Activated T-cell treated with anti-CD3 and anti-CD28 coated beads, Interleukin-2, amount 50 U/mL, for 72 hours (primary cell): ENCODE measurements around the gene ANKRD9. TPM values are rescaled to one million over a fixed set of nuclear protein-coding genes. Genes with fewer than 3 reads are reported as not detected.

ENCODE experiments used
- total RNA-seq, 2 donors: library from RNA; stranded (reverse); gene quantifications; one replicate each; pipeline ENCODE4 v1.2.3, GENCODE V29; 2022

ANKRD9 gene
- total RNA-seq, 2 donors from 2014 or later: 3.2 to 4.5 TPM

Other genes starting within 250 kb of the ANKRD9 start
- 1 to 10 TPM; 2.8 to 5.7 TPM for gene MOK, start 204.6 kb downstream of the ANKRD9 start, total RNA-seq
- 10 to 100 TPM; 18.1 to 21.5 TPM for gene ZNF839, start 190.0 kb downstream of the ANKRD9 start, total RNA-seq
- 10 to 100 TPM; 40.6 to 43.0 TPM for gene CINP, start 146.9 kb downstream of the ANKRD9 start, total RNA-seq
- gene TECPR2, start 146.8 kb downstream of the ANKRD9 start, total RNA-seq: 1 to 10 TPM; 8.7 to 9.7 TPM
- gene RCOR1, start 82.9 kb upstream of the ANKRD9 start, total RNA-seq: 10 to 100 TPM; 19.5 to 21.3 TPM